Measurements from ENCODE around the gene TNFRSF8. TPM values are rescaled to one million over a fixed set of nuclear protein-coding genes. Genes with fewer than 3 reads are reported as not detected.
"Not testable (repeated sequence)": the region's sequence is repeated elsewhere in the genome, so short reads cannot be mapped to it uniquely, and the experiment has no call there.

TNFRSF8 gene
- total RNA-seq, 2 donors from 2014 or later, result 0.16 to 0.47 TPM

DNA sequence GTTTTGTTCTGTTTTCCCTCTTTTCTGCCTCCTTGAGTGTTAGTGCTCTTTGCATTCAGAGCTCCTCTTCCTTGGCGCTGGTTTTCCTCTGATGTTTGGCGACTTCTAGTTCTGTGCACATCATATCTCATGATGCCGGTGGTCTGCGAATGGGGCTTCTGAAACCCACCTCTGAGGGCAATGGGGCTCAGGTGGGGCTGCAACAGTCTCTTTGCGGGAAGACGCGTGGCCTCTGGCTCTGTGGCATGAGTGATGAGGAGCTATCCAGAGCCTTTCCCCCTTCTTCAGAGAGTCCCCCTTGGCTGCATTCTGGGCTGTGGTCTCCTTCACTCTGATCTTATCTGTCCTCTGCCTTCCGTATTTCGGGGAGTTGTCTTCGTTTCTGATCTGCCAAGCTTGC, 39.0 kb downstream of the TNFRSF8 start:
- intact Hi-C loops (cut with DNase I), result no loop called here
- Histone ChIP-seq H3K4me3 (no peak overlapping the region), H3K9ac (ENCODE audit: low read depth in 2 of 2, low read length in 2 of 2) (no peak overlapping the region)

DNA sequence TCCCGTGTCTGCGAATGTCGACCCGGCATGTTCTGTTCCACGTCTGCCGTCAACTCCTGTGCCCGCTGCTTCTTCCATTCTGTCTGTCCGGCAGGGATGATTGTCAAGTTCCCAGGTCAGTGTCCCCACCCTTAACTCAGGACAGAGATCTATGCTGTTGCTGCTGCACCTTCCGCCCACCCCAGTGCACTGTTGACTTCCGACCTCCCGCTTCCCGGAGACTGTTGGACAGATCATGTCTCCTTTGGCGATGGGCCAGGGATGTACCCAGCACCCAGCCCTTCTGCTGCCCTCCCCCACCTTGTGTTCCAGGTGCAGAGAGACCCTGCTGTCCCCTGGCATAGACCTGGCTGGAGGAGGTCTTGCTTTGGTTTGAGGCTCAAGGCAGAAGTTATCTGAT, 41.3 kb downstream of the TNFRSF8 start:
- TF ChIP-seq, protein P1, sequence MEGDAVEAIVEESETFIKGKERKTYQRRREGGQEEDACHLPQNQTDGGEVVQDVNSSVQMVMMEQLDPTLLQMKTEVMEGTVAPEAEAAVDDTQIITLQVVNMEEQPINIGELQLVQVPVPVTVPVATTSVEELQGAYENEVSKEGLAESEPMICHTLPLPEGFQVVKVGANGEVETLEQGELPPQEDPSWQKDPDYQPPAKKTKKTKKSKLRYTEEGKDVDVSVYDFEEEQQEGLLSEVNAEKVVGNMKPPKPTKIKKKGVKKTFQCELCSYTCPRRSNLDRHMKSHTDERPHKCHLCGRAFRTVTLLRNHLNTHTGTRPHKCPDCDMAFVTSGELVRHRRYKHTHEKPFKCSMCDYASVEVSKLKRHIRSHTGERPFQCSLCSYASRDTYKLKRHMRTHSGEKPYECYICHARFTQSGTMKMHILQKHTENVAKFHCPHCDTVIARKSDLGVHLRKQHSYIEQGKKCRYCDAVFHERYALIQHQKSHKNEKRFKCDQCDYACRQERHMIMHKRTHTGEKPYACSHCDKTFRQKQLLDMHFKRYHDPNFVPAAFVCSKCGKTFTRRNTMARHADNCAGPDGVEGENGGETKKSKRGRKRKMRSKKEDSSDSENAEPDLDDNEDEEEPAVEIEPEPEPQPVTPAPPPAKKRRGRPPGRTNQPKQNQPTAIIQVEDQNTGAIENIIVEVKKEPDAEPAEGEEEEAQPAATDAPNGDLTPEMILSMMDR (IDR thresholded peaks at IDR 0.05), result no peak
- H3K9me3 ChIP-seq, result no peaks in the 10 kb centered on the region
- H3K27me3 ChIP-seq, result no peaks in the 10 kb centered on the region
- no peaks in the 10 kb centered on the region for H3K36me3 ChIP-seq
- no peak for DNase-seq
- H3K4me3 ChIP-seq, result no peak overlapping the region
- H3K9ac ChIP-seq (ENCODE audit: low read depth in 2 of 2, low read length in 2 of 2), result no peak overlapping the region
- no peaks in the 10 kb centered on the region for H3K4me1 ChIP-seq
- H3K27ac ChIP-seq, result no peak overlapping the region
- intact Hi-C loops (cut with DNase I), result no loop called here

More for the DNA sequence above, 39.0 kb downstream of the TNFRSF8 start:
- TF ChIP-seq, protein P1 (IDR thresholded peaks at IDR 0.05), result no peak
- H3K36me3 ChIP-seq, result no peaks in the 10 kb centered on the region
- H3K4me1 ChIP-seq, result no peaks in the 10 kb centered on the region
- no peaks in the 10 kb centered on the region for H3K9me3 ChIP-seq
- no peaks in the 10 kb centered on the region for H3K27me3 ChIP-seq
- no peak overlapping the region for H3K27ac ChIP-seq
- no peak for DNase-seq

DNA sequence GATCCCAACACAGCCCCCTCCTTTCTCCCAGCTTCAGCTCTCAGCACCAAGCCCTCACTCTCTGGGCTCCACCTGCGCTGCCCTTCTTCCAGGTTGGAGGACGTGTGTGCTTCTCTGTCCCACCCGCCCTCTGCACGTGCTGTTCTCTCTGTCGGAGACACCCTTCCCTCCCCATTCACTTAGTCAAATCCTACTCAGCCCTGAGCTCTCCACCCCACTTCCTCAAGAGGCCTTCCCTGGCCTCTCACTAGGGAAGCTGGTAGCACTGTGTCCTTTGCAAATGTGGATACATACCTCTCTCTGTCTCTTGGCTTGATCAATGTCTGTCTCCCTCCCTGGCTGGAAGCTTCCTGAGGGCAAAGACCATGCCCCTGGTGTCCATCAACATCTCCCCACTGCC, 43.0 kb downstream of the TNFRSF8 start:
- Histone ChIP-seq H3K9me3 (no peaks in the 10 kb centered on the region), H3K36me3 (no peaks in the 10 kb centered on the region), H3K4me3 (no peak overlapping the region), H3K4me1 (no peaks in the 10 kb centered on the region), H3K27me3 (no peaks in the 10 kb centered on the region), H3K27ac (no peak overlapping the region), H3K9ac (ENCODE audit: low read depth in 2 of 2, low read length in 2 of 2) (no peak overlapping the region)
- TF ChIP-seq, protein P1 (IDR thresholded peaks at IDR 0.05), result no peak
- DNase-seq, result no peak
- intact Hi-C loops (cut with DNase I), result no loop called here

DNA sequence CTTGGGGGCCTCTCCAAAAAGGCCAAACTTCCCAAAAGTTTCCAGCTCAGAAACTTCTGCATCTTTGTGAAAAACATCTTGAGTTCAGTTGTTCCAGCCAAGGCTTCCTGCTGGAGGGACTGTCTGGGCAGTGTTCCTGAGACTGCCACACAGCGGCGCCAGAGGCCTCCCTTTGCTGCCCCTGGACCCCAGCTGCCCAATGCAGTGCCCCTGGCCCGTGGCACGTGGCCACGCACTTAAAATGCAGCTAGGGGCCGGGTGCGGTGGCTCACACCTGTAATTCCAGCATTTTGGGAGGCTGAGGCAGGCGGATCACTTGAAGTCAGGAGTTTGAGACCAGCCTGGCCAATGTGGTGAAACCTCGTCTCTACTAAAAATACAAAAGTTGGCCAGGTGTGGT, 43.8 kb downstream of the TNFRSF8 start:
- H3K9ac ChIP-seq (ENCODE audit: low read depth in 2 of 2, low read length in 2 of 2); intact Hi-C loops (cut with DNase I); DNase-seq; H3K27ac ChIP-seq; H3K27me3 ChIP-seq; H3K4me3 ChIP-seq; H3K36me3 ChIP-seq; H3K9me3 ChIP-seq; H3K4me1 ChIP-seq: not testable (repeated sequence)

DNA sequence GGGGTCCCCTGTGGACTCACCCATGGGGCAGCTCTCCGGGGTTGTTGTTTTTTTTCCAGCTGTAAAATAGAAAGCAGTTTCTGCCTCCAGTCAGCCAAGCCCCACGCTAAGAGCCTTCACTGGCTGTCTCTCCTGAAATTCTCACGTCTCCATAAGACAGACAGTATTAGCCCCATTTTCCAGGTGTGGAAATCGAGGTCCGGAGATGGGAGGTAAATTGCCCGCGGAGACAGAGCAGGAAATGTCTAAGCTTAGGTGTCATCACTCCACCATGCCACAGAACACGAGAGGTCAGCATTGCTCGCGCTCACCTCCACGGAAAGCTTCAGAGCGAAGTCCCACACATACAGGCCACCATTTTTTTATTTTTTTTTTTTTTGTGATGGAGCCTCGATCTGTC, 44.6 kb downstream of the TNFRSF8 start:
- DNase-seq, result no peak
- Histone ChIP-seq H3K36me3 (no peaks in the 10 kb centered on the region), H3K4me3 (no peak overlapping the region), H3K9ac (ENCODE audit: low read depth in 2 of 2, low read length in 2 of 2) (no peak overlapping the region), H3K27ac (no peak overlapping the region), H3K27me3 (no peaks in the 10 kb centered on the region), H3K9me3 (no peaks in the 10 kb centered on the region), H3K4me1 (no peaks in the 10 kb centered on the region)
- TF ChIP-seq, protein P1 (IDR thresholded peaks at IDR 0.05), result no peak
- intact Hi-C loops (cut with DNase I), result no loop called here

DNA sequence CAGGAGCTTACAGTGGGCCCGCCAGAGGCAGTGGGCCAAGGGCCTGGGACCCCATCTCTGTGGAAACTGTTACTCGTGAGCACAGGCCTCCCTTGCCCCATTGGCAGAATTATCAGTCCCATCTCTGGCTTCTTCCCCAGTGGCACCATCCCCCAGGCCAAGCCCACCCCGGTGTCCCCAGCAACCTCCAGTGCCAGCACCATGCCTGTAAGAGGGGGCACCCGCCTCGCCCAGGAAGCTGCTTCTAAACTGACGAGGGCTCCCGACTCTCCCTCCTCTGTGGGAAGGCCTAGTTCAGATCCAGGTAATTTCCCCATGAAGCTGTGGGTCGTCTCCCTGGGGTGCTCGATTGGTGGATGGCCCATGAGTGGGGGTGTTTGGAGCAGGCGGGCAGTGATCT, 46.8 kb downstream of the TNFRSF8 start:
- no peaks in the 10 kb centered on the region for H3K4me1 ChIP-seq
- H3K9ac ChIP-seq (ENCODE audit: low read depth in 2 of 2, low read length in 2 of 2), result no peak overlapping the region
- H3K36me3 ChIP-seq, result no peaks in the 10 kb centered on the region
- TF ChIP-seq, protein P1 (IDR thresholded peaks at IDR 0.05), result no peak
- no peak overlapping the region for H3K4me3 ChIP-seq
- H3K27me3 ChIP-seq, result no peaks in the 10 kb centered on the region
- no peak for DNase-seq
- no peak overlapping the region for H3K27ac ChIP-seq
- no peaks in the 10 kb centered on the region for H3K9me3 ChIP-seq
- intact Hi-C loops (cut with DNase I), result no loop called here
